Measurements from ENCODE around the gene DUSP16.
"Not testable (repeated sequence)": the region's sequence is repeated elsewhere in the genome, so short reads cannot be mapped to it uniquely, and the experiment has no call there.

GRCh38 chr12:12595929-12596328 is 33.3 kb upstream of the DUSP16 start:
- TF ChIP-seq, protein P1, sequence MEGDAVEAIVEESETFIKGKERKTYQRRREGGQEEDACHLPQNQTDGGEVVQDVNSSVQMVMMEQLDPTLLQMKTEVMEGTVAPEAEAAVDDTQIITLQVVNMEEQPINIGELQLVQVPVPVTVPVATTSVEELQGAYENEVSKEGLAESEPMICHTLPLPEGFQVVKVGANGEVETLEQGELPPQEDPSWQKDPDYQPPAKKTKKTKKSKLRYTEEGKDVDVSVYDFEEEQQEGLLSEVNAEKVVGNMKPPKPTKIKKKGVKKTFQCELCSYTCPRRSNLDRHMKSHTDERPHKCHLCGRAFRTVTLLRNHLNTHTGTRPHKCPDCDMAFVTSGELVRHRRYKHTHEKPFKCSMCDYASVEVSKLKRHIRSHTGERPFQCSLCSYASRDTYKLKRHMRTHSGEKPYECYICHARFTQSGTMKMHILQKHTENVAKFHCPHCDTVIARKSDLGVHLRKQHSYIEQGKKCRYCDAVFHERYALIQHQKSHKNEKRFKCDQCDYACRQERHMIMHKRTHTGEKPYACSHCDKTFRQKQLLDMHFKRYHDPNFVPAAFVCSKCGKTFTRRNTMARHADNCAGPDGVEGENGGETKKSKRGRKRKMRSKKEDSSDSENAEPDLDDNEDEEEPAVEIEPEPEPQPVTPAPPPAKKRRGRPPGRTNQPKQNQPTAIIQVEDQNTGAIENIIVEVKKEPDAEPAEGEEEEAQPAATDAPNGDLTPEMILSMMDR (IDR thresholded peaks at IDR 0.05) = not testable (repeated sequence)
- not testable (repeated sequence) for TF ChIP-seq MAZ (IDR thresholded peaks at IDR 0.05; ENCODE audit: borderline replicate concordance, low read depth, low read length); MAX (IDR thresholded peaks at IDR 0.05); POLR2A (IDR thresholded peaks at IDR 0.05; ENCODE audit: low read length); EP300 (IDR thresholded peaks at IDR 0.05); HDAC2 (IDR thresholded peaks at IDR 0.05); EHMT2 (IDR thresholded peaks at IDR 0.05; ENCODE audit: low read depth); KDM1A (IDR thresholded peaks at IDR 0.05; ENCODE audit: low read depth); RFX5 (IDR thresholded peaks at IDR 0.05); CEBPB (IDR thresholded peaks at IDR 0.05)
- TF ChIP-seq, protein P2, sequence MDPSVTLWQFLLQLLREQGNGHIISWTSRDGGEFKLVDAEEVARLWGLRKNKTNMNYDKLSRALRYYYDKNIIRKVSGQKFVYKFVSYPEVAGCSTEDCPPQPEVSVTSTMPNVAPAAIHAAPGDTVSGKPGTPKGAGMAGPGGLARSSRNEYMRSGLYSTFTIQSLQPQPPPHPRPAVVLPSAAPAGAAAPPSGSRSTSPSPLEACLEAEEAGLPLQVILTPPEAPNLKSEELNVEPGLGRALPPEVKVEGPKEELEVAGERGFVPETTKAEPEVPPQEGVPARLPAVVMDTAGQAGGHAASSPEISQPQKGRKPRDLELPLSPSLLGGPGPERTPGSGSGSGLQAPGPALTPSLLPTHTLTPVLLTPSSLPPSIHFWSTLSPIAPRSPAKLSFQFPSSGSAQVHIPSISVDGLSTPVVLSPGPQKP (IDR thresholded peaks at IDR 0.05; ENCODE audit: low read depth, low read length) = not testable (repeated sequence)

Data from A549 (cell line).